ENCODE data around the gene SLC1A7. TPM values are rescaled to one million over a fixed set of nuclear protein-coding genes. Genes with fewer than 3 reads are reported as not detected.

Gene SLC1A7
- total RNA-seq, 4 donors from 2014 or later: 0.54 to 1.6 (median 0.62) TPM; not detected in 1

- peaks cover 0 to 7% (median 0%) of the 10 kb centered on the region in 3 donors for H3K9me3 ChIP-seq
- ATAC-seq: peak; percentile 21
- no peak overlapping the region for H3K27ac ChIP-seq
- TF ChIP-seq POLR2AphosphoS5 (IDR thresholded peaks at IDR 0.05) (no peak), EP300 (IDR thresholded peaks at IDR 0.05) (no peak), POLR2A (IDR thresholded peaks at IDR 0.05) (no peak), CTCF (IDR thresholded peaks at IDR 0.05) (no peak)
- peaks cover 0 to 20% (median 4%) of the 10 kb centered on the region in 3 donors for H3K4me1 ChIP-seq
- H3K4me3 ChIP-seq: no peak overlapping the region
- WGBS, 2 donors (ENCODE audit: low coverage in 1 of 2): 80 to 86% methylated on average over 2 to 9 of the region's 18 CpGs
- no peaks in the 10 kb centered on the region for H3K36me3 ChIP-seq
- H3K27me3 ChIP-seq: no peaks in the 10 kb centered on the region
Observed at GRCh38 chr1:53110370-53111072, 31.9 kb downstream of the SLC1A7 start.

DNA sequence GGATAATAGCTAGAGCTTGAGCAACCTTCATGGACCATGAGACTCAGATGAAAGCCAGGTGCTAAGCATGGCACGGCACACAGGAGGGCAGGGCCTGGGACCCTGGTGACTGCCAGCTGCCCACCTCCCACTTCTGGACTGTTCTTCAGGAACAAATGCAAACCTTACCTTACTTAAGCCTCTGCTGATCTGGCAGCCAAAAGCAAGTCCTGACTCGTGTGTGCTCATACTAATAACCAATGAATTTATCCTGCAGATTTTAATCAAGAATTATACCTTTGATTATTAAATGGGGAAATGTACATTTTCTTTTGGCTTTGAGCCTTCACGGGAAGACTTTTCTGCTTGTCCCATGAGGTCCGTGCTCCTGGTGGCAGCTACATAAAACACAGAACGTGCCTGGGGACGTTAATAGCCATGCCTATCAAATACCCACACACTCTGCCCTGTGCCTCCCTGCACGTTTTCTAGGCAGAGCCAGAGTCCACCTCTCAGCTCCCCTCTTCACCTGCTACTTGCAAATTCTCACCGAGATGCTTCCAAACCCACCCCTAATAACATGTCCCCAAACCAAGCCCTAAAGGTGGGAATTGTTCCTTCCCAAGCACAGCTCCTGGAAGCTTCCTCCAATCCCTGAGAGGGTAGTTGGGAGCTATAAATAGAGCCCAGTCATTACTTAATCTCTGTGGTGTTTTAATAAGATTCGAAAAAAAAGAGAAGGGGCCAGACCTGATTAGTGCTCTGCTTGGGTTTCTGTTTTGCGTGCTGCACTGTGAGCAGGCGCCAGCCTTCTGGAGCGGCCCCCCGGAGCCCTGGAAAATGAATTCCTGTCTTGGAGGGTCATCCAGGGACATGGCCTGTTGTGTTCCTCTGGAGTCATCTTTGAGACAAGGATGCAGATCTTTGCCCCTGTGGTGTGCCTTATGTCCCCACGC lies 33.5 kb downstream of the SLC1A7 start:
- no peak overlapping the region for H3K27ac ChIP-seq
- TF ChIP-seq CTCF (IDR thresholded peaks at IDR 0.05) (no peak), EP300 (IDR thresholded peaks at IDR 0.05) (no peak), POLR2AphosphoS5 (IDR thresholded peaks at IDR 0.05) (no peak), POLR2A (IDR thresholded peaks at IDR 0.05) (no peak)
- no peaks in the 10 kb centered on the region for H3K27me3 ChIP-seq
- 40 to 52% methylated on average over 7 to 8 of the region's 14 CpGs for WGBS, 2 donors (ENCODE audit: low coverage in 1 of 2)
- H3K9me3 ChIP-seq: peaks cover 0 to 7% (median 0%) of the 10 kb centered on the region in 3 donors
- no peaks in the 10 kb centered on the region for H3K36me3 ChIP-seq
- no peak overlapping the region for H3K4me3 ChIP-seq
- peaks cover 0 to 25% (median 4%) of the 10 kb centered on the region in 3 donors for H3K4me1 ChIP-seq
- peak; percentile 26 for ATAC-seq

DNA sequence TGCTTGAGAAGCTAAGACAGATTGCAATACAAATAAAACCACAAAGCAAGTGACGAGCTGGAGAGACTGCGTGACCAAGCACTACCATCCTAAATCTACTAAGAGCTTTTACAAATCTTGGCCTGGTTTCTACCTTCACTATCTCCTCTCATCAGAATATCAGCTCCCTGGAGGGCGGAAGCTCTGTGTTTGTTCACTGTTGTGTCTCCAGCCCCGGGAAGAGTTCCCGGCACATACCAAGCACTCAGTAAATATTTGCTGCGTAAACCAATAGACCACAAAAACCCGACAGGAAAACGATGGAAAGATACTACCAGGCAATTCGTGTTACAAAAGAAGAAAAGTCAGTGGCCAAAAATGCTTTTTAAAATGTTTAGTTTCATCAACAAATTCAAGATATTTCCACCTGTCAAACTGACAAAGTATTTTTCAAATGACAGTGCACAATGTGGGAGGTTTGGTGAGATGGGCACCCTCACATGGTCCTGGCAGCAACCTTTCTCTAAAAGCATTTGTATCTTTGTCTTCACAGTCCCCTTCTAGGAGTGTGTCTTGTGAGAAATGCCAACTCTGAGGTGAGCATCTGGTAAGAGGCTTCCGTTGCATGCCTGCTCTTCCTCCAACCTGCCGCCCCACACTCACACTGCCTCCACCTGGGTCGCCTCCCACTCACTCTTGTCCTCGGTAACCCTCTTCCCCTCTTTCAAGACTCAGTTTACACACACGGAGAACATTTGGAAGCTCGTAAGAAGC lies 34.7 kb downstream of the SLC1A7 start:
- Histone ChIP-seq H3K36me3 (no peaks in the 10 kb centered on the region), H3K27me3 (no peaks in the 10 kb centered on the region), H3K4me1 (peaks cover 0 to 25% (median 4%) of the 10 kb centered on the region in 3 donors), H3K4me3 (no peak overlapping the region), H3K27ac (no peak overlapping the region), H3K9me3 (peaks cover 0 to 7% (median 0%) of the 10 kb centered on the region in 3 donors)
- TF ChIP-seq POLR2A (IDR thresholded peaks at IDR 0.05): no peak
- WGBS, 2 donors (ENCODE audit: low coverage in 1 of 2): 80 to 82% methylated on average over 11 to 15 of the region's 15 CpGs
- no peak for ATAC-seq

DNA sequence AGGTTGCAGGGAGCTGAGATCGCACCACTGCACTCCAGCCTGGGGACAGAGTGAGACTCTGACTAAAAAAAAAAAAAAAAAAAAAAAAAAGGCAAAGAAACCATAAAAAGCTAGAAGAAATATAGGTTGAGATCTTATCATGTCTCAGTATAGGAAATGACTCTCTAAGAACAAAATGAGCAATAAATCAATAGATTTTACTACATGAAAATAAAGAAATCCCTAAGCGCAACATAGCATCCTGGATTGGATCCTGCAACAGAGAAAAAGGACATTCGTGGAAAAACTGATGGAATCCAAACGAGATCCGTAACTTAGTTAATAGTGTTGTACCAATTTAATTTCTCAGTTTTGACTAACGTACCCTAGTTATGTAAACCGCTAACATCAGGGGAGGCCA lies 35.3 kb downstream of the SLC1A7 start:
- Histone ChIP-seq H3K27ac (no peak overlapping the region), H3K36me3 (no peaks in the 10 kb centered on the region), H3K4me3 (no peak overlapping the region), H3K9me3 (peaks cover 0 to 1% (median 0%) of the 10 kb centered on the region in 3 donors), H3K27me3 (no peaks in the 10 kb centered on the region), H3K4me1 (peaks cover 0 to 25% (median 4%) of the 10 kb centered on the region in 3 donors)
- ATAC-seq: no peak
- TF ChIP-seq EP300 (IDR thresholded peaks at IDR 0.05) (no peak), POLR2A (IDR thresholded peaks at IDR 0.05) (no peak), CTCF (IDR thresholded peaks at IDR 0.05) (no peak), POLR2AphosphoS5 (IDR thresholded peaks at IDR 0.05) (no peak)
- 94 to 96% methylated on average over 6 of the region's 7 CpGs for WGBS, 2 donors (ENCODE audit: low coverage in 1 of 2)
